MCF 10A (cell line): ENCODE data around the gene OR13G1. TPM values are rescaled to one million over a fixed set of nuclear protein-coding genes. Genes with fewer than 3 reads are reported as not detected.

Experiments
- BruUV-seq: library from RNA; stranded (reverse); fragments of 400-500 nt; replicated peaks from 2 replicates; lab custom pipeline; 2021; lab: Mats Ljungman, UMichigan
- CTCF ChIA-PET: fragments of 300-600 bp; sonication (Branson Sonifier 250); formaldehyde crosslinking; extraction: SDS; loops from one replicate; lab custom pipeline; 2021; ENCODE audit warnings: antibody characterized with exemption, inconsistent platforms; lab: Yijun Ruan, JAX
- POLR2A ChIA-PET: fragments of 300-600, 350-650 bp; sonication (Branson Sonifier 250); formaldehyde crosslinking; extraction: SDS; loops from one replicate; lab custom pipeline; 2020; ENCODE audit warnings: antibody characterized with exemption, inconsistent platforms; lab: Yijun Ruan, JAX
- DNase-seq: peaks from one replicate; pipeline ENCODE4 v3.0.0-alpha.2; 2018; ENCODE audit not compliant: unreplicated experiment
- H3K27ac Mint-ChIP-seq: one replicate; pipeline ENCODE4 v1.8.0; 2022; ENCODE audit warnings: mild to moderate bottlenecking, low read depth, mixed read lengths; ENCODE audit not compliant: unreplicated experiment
- H3K27me3 Mint-ChIP-seq: one replicate; pipeline ENCODE4 v1.8.0; 2022; ENCODE audit warnings: mixed read lengths; ENCODE audit not compliant: insufficient read depth, unreplicated experiment
- H3K36me3 Mint-ChIP-seq: one replicate; pipeline ENCODE4 v1.8.0; 2022; ENCODE audit warnings: mild to moderate bottlenecking, moderate library complexity, mixed read lengths; ENCODE audit not compliant: insufficient read depth, unreplicated experiment
- H3K4me1 Mint-ChIP-seq: one replicate; pipeline ENCODE4 v1.8.0; 2022; ENCODE audit warnings: mixed read lengths; ENCODE audit not compliant: insufficient read depth, unreplicated experiment
- H3K4me3 Mint-ChIP-seq: one replicate; pipeline ENCODE4 v1.8.0; 2022; ENCODE audit warnings: mild to moderate bottlenecking, moderate library complexity, mixed read lengths; ENCODE audit not compliant: unreplicated experiment
- H3K9me3 Mint-ChIP-seq: one replicate; pipeline ENCODE4 v1.8.0; 2022; ENCODE audit warnings: mixed read lengths; ENCODE audit not compliant: unreplicated experiment
- intact Hi-C: fragments of 100-400 bp; cut with micrococcal nuclease; formaldehyde crosslinking; loops from 2 replicates; pipeline ENCODE4 v1.14.1; 2022
- total RNA-seq: library from RNA; stranded (reverse); gene quantifications from 2 replicates; pipeline ENCODE4 v1.2.3, GENCODE V29; 2022
- TF ChIP-seq, protein P1 (sequence below): fragments of 200-600 bp; IDR thresholded peaks from one replicate; pipeline ENCODE4 v1.8.0; 2022; ENCODE audit warnings: antibody characterized with exemption, mild to moderate bottlenecking; ENCODE audit not compliant: unreplicated experiment

The OR13G1 gene
- total RNA-seq, 1 experiment from 2014 or later = not detected

DNA sequence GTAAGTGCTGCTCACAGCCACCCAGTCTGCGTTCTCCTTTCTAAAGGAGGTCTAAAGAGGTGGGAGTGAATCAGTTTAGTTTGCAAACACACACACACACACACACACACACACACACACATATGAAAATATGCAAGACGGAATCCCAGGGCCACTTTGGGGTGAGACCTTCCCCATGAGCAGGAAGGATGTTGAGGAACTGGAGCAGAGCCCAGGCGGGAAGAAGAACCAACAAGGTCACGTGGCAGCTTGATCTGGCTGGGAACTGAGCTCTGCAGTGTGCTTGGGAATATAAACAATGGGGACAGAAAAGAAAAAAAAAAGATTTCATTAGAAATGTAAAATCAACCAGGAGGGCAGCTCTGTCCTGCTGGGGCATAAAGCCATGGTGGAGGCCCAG, 41.5 kb downstream of the OR13G1 start:
- POLR2A ChIA-PET = no interaction called here
- no peaks in the 10 kb centered on the region for H3K27me3 Mint-ChIP-seq
- H3K4me3 Mint-ChIP-seq = no peak overlapping the region
- H3K27ac Mint-ChIP-seq = no peak overlapping the region
- no TSS peak for BruUV-seq
- TF ChIP-seq, protein P1, sequence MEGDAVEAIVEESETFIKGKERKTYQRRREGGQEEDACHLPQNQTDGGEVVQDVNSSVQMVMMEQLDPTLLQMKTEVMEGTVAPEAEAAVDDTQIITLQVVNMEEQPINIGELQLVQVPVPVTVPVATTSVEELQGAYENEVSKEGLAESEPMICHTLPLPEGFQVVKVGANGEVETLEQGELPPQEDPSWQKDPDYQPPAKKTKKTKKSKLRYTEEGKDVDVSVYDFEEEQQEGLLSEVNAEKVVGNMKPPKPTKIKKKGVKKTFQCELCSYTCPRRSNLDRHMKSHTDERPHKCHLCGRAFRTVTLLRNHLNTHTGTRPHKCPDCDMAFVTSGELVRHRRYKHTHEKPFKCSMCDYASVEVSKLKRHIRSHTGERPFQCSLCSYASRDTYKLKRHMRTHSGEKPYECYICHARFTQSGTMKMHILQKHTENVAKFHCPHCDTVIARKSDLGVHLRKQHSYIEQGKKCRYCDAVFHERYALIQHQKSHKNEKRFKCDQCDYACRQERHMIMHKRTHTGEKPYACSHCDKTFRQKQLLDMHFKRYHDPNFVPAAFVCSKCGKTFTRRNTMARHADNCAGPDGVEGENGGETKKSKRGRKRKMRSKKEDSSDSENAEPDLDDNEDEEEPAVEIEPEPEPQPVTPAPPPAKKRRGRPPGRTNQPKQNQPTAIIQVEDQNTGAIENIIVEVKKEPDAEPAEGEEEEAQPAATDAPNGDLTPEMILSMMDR = no peak
- H3K4me1 Mint-ChIP-seq = no peaks in the 10 kb centered on the region
- CTCF ChIA-PET = interaction anchor here (0.6 to 1.1 kb wide), 4 partner anchors 42 to 1014 kb away, joined by 3 read pairs; no protein-coding TSS in a partner anchor
- peaks cover 14% of the 10 kb centered on the region for H3K9me3 Mint-ChIP-seq
- DNase-seq = no peak
- intact Hi-C loops = no loop called here
- no peaks in the 10 kb centered on the region for H3K36me3 Mint-ChIP-seq

DNA sequence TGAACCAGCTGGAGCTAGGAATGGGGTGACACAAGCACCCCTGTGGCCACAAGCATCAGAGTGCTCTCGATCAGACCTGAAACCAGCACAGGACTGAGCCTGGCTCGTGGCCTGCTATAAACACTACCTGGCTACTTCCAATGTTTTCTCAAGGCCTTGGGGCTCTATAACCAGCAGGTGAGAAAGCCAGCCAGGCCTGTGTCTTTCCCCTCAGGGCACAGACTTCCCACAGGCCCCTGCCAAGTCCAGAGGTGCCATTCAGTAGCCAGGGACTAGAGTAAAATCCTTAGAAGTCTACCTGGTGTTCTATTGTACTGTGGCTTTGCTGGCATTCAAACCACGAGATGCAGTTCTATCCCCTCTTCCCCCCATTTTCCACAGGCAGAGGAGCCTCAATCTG, 51.6 kb downstream of the OR13G1 start:
- Mint-ChIP-seq H3K9me3 (peaks cover 17% of the 10 kb centered on the region), H3K27ac (no peak overlapping the region), H3K36me3 (no peaks in the 10 kb centered on the region), H3K27me3 (no peaks in the 10 kb centered on the region), H3K4me3 (no peak overlapping the region), H3K4me1 (no peaks in the 10 kb centered on the region)
- no TSS peak for BruUV-seq
- TF ChIP-seq, protein P1 = no peak
- ChIA-PET CTCF (interaction anchor here (0.6 to 1.0 kb wide), 2 partner anchors 8 to 44 kb away, joined by 3 to 5 read pairs; no protein-coding TSS in a partner anchor), POLR2A (no interaction called here)
- intact Hi-C loops = no loop called here
- no peak for DNase-seq

Other genes with a start within 250 kb of the OR13G1 start
- gene OR2B11, start 221.6 kb downstream of the OR13G1 start, total RNA-seq = not detected in 2 replicates
- gene OR2C3, start 143.3 kb downstream of the OR13G1 start, total RNA-seq = not detected in 2 replicates
- gene GCSAML, start 130.6 kb downstream of the OR13G1 start, total RNA-seq = not detected in 2 replicates
- not detected in 2 replicates for gene OR2G2, start 91.4 kb downstream of the OR13G1 start, total RNA-seq
- not detected in 2 replicates for gene OR2G3, start 74.2 kb downstream of the OR13G1 start, total RNA-seq
- gene OR6F1, start 36.9 kb upstream of the OR13G1 start, total RNA-seq = not detected in 2 replicates
- gene OR14K1, start 58.9 kb upstream of the OR13G1 start, total RNA-seq = not detected in 2 replicates
- not detected in 2 replicates for gene OR14A2, start 68.4 kb upstream of the OR13G1 start, total RNA-seq
- gene OR1C1, start 80.8 kb upstream of the OR13G1 start, total RNA-seq = not detected in 2 replicates
- not detected in 2 replicates for gene OR14A16, start 144.4 kb upstream of the OR13G1 start, total RNA-seq
- not detected in 2 replicates for gene OR11L1, start 162.2 kb upstream of the OR13G1 start, total RNA-seq
- not detected in 2 replicates for gene TRIM58, start 177.4 kb upstream of the OR13G1 start, total RNA-seq
- gene OR2W3, start 215.8 kb upstream of the OR13G1 start, total RNA-seq = not detected in 2 replicates
- not detected in 2 replicates for gene OR2T8, start 240.5 kb upstream of the OR13G1 start, total RNA-seq
- not detected in 2 replicates for gene OR2AJ1, start 245.2 kb upstream of the OR13G1 start, total RNA-seq